ENCODE results near the gene ADAMTSL5. TPM values are rescaled to one million over a fixed set of nuclear protein-coding genes. Genes with fewer than 3 reads are reported as not detected.
"Not testable (repeated sequence)": the region's sequence is repeated elsewhere in the genome, so short reads cannot be mapped to it uniquely, and the experiment has no call there.

Gene ADAMTSL5
- total and polyA plus RNA-seq, 2 donors (not counting 1 experiment from before 2014, with no cell fraction given), result 3.1 to 4.7 TPM

GRCh38 chr19:1540365-1540925, 27.6 kb upstream of the ADAMTSL5 start:
- Histone ChIP-seq H3K9me3 (ENCODE audit: control insufficient read depth, insufficient read depth, low read depth, low read length) (no peaks in the 10 kb centered on the region), H2AFZ (ENCODE audit: low read length) (no peak overlapping the region), H4K20me1 (ENCODE audit: control insufficient read depth, extremely low read depth, insufficient read depth, low read length) (no peaks in the 10 kb centered on the region), H3K4me1 (ENCODE audit: control insufficient read depth, extremely low read depth, insufficient read depth, low read length) (no peaks in the 10 kb centered on the region), H3K36me3 (ENCODE audit: control insufficient read depth, insufficient read depth, low read length) (no peaks in the 10 kb centered on the region), H3K27ac (ENCODE audit: insufficient read depth, low read length) (no peak overlapping the region), H3K9ac (ENCODE audit: insufficient read depth, low read length) (no peak overlapping the region), H3K4me3 (replicated peaks in 1 of 4; ENCODE audit: control extremely low read depth in 1 of 4, insufficient read depth in 1 of 4, low read depth in 3 of 4, low read length in 4 of 4) (no peak overlapping the region), H3K27me3 (ENCODE audit: control insufficient read depth, insufficient read depth, low read length) (no peaks in the 10 kb centered on the region), H3K79me2 (ENCODE audit: control insufficient read depth, insufficient read depth, low read length) (no peaks in the 10 kb centered on the region), H3K4me2 (ENCODE audit: extremely low read depth, insufficient read depth, low read length) (no peak overlapping the region)
- DNase-seq (ENCODE audit: low read depth in 2 of 2), result no peak
- TF ChIP-seq CTCF (conservative IDR thresholded peaks at IDR 0.05 in 1 of 2, IDR thresholded peaks at IDR 0.05 in 1 of 2; ENCODE audit: low read depth in 1 of 2, low read length in 2 of 2) (no peak), EZH2 (IDR thresholded peaks at IDR 0.05; ENCODE audit: low read length, missing control alignments) (no peak)

- DNase-seq (ENCODE audit: low read depth in 2 of 2); H4K20me1 ChIP-seq (ENCODE audit: control insufficient read depth, extremely low read depth, insufficient read depth, low read length); H3K4me3 ChIP-seq (replicated peaks in 1 of 4; ENCODE audit: control extremely low read depth in 1 of 4, insufficient read depth in 1 of 4, low read depth in 3 of 4, low read length in 4 of 4); H3K36me3 ChIP-seq (ENCODE audit: control insufficient read depth, insufficient read depth, low read length); H3K4me1 ChIP-seq (ENCODE audit: control insufficient read depth, extremely low read depth, insufficient read depth, low read length); H3K4me2 ChIP-seq (ENCODE audit: extremely low read depth, insufficient read depth, low read length); H2AFZ ChIP-seq (ENCODE audit: low read length); H3K27ac ChIP-seq (ENCODE audit: insufficient read depth, low read length); H3K79me2 ChIP-seq (ENCODE audit: control insufficient read depth, insufficient read depth, low read length); H3K27me3 ChIP-seq (ENCODE audit: control insufficient read depth, insufficient read depth, low read length); H3K9me3 ChIP-seq (ENCODE audit: control insufficient read depth, insufficient read depth, low read depth, low read length); H3K9ac ChIP-seq (ENCODE audit: insufficient read depth, low read length): not testable (repeated sequence)
Observed at GRCh38 chr19:1539749-1540148, 26.9 kb upstream of the ADAMTSL5 start.

GRCh38 chr19:1538978-1539377, 26.2 kb upstream of the ADAMTSL5 start:
- Histone ChIP-seq H3K79me2 (ENCODE audit: control insufficient read depth, insufficient read depth, low read length) (no peaks in the 10 kb centered on the region), H3K4me1 (ENCODE audit: control insufficient read depth, extremely low read depth, insufficient read depth, low read length) (no peaks in the 10 kb centered on the region), H3K4me3 (replicated peaks in 1 of 4; ENCODE audit: control extremely low read depth in 1 of 4, insufficient read depth in 1 of 4, low read depth in 3 of 4, low read length in 4 of 4) (no peak overlapping the region), H3K36me3 (ENCODE audit: control insufficient read depth, insufficient read depth, low read length) (no peaks in the 10 kb centered on the region), H3K9ac (ENCODE audit: insufficient read depth, low read length) (no peak overlapping the region), H3K27me3 (ENCODE audit: control insufficient read depth, insufficient read depth, low read length) (no peaks in the 10 kb centered on the region), H3K4me2 (ENCODE audit: extremely low read depth, insufficient read depth, low read length) (no peak overlapping the region), H2AFZ (ENCODE audit: low read length) (no peak overlapping the region), H4K20me1 (ENCODE audit: control insufficient read depth, extremely low read depth, insufficient read depth, low read length) (no peaks in the 10 kb centered on the region), H3K27ac (ENCODE audit: insufficient read depth, low read length) (no peak overlapping the region), H3K9me3 (ENCODE audit: control insufficient read depth, insufficient read depth, low read depth, low read length) (no peaks in the 10 kb centered on the region)
- TF ChIP-seq CTCF (conservative IDR thresholded peaks at IDR 0.05 in 1 of 2, IDR thresholded peaks at IDR 0.05 in 1 of 2; ENCODE audit: low read depth in 1 of 2, low read length in 2 of 2) (no peak), EZH2 (IDR thresholded peaks at IDR 0.05; ENCODE audit: low read length, missing control alignments) (no peak)
- DNase-seq (ENCODE audit: low read depth in 2 of 2), result no peak

GRCh38 chr19:1535699-1536098, 22.9 kb upstream of the ADAMTSL5 start:
- not testable (repeated sequence) for H4K20me1 ChIP-seq (ENCODE audit: control insufficient read depth, extremely low read depth, insufficient read depth, low read length); H3K9ac ChIP-seq (ENCODE audit: insufficient read depth, low read length); H3K4me1 ChIP-seq (ENCODE audit: control insufficient read depth, extremely low read depth, insufficient read depth, low read length); H3K4me3 ChIP-seq (replicated peaks in 1 of 4; ENCODE audit: control extremely low read depth in 1 of 4, insufficient read depth in 1 of 4, low read depth in 3 of 4, low read length in 4 of 4); H3K9me3 ChIP-seq (ENCODE audit: control insufficient read depth, insufficient read depth, low read depth, low read length); H3K27ac ChIP-seq (ENCODE audit: insufficient read depth, low read length); H3K36me3 ChIP-seq (ENCODE audit: control insufficient read depth, insufficient read depth, low read length); DNase-seq (ENCODE audit: low read depth in 2 of 2); H3K27me3 ChIP-seq (ENCODE audit: control insufficient read depth, insufficient read depth, low read length); H3K79me2 ChIP-seq (ENCODE audit: control insufficient read depth, insufficient read depth, low read length); H2AFZ ChIP-seq (ENCODE audit: low read length); H3K4me2 ChIP-seq (ENCODE audit: extremely low read depth, insufficient read depth, low read length)

Data from fibroblast of lung (primary cell).